ENCODE data around the gene KIF5B. TPM values are rescaled to one million over a fixed set of nuclear protein-coding genes. Genes with fewer than 3 reads are reported as not detected.
A peak's percentile ranks its signal among the peaks of the same experiment; 100 is the strongest.

KIF5B gene
- total and polyA plus RNA-seq, 9 of the 15 experiments (the other 6 are each of a cell fraction or from before 2014, with no cell fraction given) = 24.4 to 94.4 (median 68.9) TPM

GRCh38 chr10:32056136-32057035, at the start of gene KIF5B (continued):
- TF ChIP-seq CLOCK (CRISPR knock-in tag; IDR thresholded peaks at IDR 0.05; ENCODE audit: borderline replicate concordance) (no peak), ZFPM2 (CRISPR knock-in tag; IDR thresholded peaks at IDR 0.05) (no peak), ILK (tag; IDR thresholded peaks at IDR 0.05; ENCODE audit: borderline replicate concordance, low read depth) (no peak), ZNF124 (CRISPR knock-in tag; IDR thresholded peaks at IDR 0.05) (no peak), CAMTA2 (CRISPR knock-in tag; conservative IDR thresholded peaks at IDR 0.05) (no peak), SMARCA4 (IDR thresholded peaks at IDR 0.05) (no peak), PHF8 (IDR thresholded peaks at IDR 0.05; ENCODE audit: borderline replicate concordance, low read length) (peak; percentile 97), BRF1 (IDR thresholded peaks at IDR 0.05; ENCODE audit: borderline replicate concordance, extremely low read depth, insufficient read length) (no peak), SAFB2 (IDR thresholded peaks at IDR 0.05; ENCODE audit: borderline replicate concordance, low read depth, low read length, severe bottlenecking) (no peak), SNIP1 (IDR thresholded peaks at IDR 0.05; ENCODE audit: low read depth) (no peak), ZBTB11 (CRISPR knock-in tag; IDR thresholded peaks at IDR 0.05) (peak in 1 of 3 experiments; percentile 63; a peak in 1 of 6 replicates), PPARD (CRISPR knock-in tag; IDR thresholded peaks at IDR 0.05) (no peak), GATA2 (CRISPR knock-in tag; IDR thresholded peaks at IDR 0.05) (no peak), BRCA1 (IDR thresholded peaks at IDR 0.05) (no peak), BRCA1 (CRISPR knock-in tag; IDR thresholded peaks at IDR 0.05) (no peak), RNF219 (CRISPR knock-in tag; IDR thresholded peaks at IDR 0.05) (no peak), ZBTB34 (CRISPR knock-in tag; IDR thresholded peaks at IDR 0.05) (no peak)

All from K562 (cell line).